HG03159 (cell line): ENCODE data around the gene TSPAN14.

ENCODE experiments used
- ATAC-seq: cut with Tn5 transposase; IDR thresholded peaks from one replicate; pipeline ENCODE4 v1.9.1; 2021; ENCODE audit warnings: mild to moderate bottlenecking, moderate library complexity; ENCODE audit not compliant: unreplicated experiment

Gene TSPAN14

DNA sequence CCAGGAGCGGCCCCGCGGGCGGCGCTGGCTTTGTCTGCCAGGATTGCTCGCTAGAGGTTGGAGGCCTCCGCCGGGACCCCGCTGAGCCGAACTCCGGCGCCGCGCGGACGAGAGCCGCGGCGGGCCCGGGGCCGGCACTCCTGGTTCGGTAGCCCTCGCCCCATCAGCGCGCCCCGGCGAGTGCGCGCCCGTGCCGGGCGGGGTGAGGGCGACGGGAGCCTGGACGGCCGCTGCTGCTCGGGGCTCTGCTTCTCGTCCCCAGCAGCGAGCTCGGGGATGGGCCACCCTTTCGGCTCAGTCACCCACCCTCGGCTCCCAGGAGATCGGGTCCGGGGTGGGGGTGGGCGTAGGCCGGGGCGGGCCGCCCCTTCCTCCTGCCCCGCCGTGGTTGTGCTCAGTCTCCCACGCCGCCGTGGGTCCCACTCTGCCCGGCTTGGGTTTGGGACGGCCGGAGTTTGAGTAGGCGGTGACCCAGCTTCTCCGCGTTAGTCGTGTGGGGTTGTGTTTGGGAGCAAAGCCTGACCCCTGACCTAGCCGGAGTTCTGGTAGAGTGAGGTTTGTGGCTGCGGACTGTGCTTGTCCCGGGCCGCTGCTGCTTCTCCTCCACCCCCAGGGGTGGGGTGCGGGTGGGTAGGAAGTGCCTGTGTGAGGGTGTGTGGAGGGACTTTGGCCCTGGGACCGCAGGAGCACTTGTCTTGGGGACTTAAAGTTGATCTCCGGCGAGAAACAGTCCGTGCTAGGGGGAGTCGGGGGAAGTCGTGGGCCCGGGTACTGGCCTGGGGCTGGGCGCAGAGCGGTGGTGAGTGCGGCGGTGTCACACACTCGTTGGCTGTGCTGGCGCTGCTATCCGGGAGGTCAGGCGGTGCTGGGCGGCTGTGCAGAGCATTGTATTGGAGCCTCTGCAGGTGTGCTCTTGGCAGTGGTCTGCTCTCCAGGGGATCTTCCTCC, 677 bp downstream of the TSPAN14 start:
- ATAC-seq = peak; percentile 29

DNA sequence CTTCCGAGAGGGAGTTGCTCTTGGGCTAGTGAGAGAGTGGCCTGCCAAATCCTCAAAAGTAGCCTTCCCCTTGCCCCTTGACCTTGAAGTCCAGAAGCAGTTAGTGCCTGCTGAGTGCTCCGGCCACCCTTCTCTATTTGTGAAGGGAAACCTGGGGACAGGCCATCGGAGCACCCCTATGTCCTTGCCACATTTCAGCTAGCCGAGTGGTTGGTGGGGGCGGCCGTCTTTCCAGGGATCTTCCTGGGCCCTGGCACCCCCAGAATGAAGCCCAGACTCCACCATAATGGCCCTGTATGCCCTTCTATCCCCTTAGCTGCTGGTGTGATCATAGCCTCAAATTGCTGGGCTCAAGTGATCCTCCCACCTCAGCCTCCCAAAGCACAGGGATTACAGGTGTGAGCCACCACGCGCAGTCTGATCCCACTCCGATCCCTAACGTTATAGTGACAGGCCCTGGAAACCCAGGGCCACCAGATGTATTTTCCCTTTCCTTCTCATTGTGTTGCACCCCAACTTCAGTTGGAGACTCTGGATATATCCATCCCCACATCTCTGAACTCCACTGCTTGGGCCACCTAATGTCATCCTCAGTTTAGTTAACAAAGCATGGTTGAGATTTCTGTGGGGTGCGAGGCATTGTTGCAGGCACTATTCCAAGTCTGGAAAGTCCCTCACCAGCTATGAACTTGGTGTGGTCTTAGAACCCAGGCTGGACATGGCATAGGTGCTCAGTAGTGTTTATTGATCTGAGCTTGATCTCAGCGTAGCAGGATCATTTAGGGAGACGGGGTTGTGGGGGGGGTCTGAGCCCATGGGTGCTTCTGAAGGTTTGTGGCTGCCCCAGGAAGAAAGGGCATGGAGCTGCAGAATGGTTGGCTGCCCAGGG, 1.6 kb downstream of the TSPAN14 start:
- no peak for ATAC-seq

GRCh38 chr10:80457554-80458262, 3.6 kb downstream of the TSPAN14 start:
- no peak for ATAC-seq

DNA sequence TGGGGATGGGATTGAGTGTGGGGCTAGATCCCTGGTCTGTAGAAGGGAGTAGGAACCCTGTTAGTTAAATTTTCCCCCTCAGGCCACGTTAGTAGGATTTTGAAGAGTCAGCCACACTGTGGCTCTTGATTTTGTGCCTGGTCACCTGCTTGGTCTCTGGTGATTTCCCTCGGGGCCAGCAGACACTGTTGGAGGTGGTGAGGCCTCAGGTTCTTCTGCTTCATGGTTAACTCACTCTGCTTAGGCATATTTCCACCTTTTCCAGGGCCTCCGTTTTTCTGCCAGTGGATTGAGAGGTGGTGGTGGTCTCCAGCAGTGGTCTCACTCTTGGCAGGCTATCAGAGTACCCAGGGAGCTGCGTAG, 4.1 kb downstream of the TSPAN14 start:
- ATAC-seq = no peak

- no peak for ATAC-seq
Measured at GRCh38 chr10:80458638-80459037, 4.5 kb downstream of the TSPAN14 start.

DNA sequence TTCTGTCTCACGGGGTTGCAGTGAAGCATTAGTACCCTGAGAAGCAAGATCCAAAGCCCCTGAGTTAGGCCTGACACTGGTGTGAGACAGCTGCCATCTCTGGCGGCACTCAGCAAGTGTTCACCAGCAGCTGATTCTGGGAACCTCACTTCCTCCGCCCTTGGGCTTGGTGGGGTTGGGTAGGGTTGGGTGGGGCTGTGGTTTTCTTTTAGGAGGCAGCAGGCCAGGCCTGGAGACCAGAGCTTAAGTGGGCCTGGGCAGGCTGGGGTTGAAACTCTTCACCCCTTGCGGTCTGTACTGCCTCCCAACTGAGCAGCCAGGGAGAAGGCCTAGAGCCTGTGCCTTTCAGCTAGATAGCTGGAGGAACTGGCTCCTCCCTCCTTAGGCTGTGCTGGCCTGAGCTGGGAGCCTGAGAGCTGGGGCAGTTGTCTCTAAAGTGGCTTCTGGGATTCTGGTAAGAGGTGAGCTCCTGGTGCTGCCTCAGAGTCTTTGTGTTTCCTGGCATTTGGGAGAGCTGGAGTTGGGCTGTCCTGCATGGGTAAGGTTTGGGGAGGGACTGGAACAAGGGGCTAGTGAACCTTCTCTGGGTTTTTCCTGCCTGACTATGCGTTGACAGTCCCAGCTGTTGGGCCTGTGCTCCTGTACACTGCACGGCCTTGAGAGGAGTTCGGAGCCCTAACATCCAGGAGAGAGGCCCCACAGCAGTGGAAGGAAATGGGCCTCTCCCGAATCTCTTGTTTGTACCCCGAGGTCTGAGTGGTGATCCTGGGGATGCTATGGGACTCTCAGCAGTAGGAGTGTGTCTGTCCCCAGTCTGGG, 5.1 kb downstream of the TSPAN14 start:
- ATAC-seq = peak; percentile 43

- ATAC-seq = no peak
Measured at GRCh38 chr10:80460399-80461207, 6.5 kb downstream of the TSPAN14 start.

DNA sequence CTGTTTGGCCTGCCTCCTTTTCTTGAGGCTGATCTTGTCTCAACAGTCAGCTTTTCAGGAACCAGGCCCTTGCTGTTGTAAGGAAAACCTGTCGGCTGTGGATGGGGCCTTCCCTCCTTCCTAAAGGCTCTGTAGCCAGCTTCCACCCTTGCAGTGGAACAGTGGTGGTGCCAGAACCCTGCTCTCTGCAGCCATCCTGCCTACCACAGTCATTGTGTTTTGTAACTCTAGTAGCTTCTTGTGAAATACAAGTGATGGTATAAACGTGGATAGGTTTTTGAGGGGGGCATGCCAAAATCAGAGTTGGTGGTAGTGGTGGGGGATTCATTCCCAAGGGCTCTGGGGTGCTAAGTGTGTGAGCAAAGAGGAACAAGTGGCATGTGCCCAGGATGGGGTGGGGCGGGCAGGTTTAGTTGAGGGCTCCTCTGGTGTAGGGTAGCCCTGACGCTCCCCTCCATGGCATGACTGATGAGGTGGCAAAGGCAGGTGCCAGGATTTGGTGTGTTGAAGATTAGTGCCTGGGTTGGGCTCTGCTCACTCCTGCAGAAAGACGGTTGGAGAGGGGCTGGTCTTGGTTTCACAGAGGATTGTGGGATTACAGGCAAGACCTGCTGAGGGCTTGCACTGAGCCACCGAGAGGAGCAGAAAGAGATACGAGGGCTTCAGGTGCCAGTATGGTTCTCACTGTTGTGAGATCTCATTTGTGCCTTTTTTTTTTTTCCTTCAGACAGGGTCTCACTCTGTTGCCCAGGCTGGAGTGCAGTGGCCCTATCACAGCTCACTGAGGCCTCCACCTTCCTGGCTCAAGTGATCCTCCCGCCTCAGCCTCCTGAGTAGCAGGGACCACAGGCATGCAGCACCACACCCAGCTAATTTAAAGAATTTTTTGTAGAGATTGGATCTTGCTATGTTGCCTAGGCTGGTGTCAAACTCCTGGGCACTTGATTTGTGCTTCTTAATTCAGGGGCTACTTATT, 7.4 kb downstream of the TSPAN14 start:
- no peak for ATAC-seq

DNA sequence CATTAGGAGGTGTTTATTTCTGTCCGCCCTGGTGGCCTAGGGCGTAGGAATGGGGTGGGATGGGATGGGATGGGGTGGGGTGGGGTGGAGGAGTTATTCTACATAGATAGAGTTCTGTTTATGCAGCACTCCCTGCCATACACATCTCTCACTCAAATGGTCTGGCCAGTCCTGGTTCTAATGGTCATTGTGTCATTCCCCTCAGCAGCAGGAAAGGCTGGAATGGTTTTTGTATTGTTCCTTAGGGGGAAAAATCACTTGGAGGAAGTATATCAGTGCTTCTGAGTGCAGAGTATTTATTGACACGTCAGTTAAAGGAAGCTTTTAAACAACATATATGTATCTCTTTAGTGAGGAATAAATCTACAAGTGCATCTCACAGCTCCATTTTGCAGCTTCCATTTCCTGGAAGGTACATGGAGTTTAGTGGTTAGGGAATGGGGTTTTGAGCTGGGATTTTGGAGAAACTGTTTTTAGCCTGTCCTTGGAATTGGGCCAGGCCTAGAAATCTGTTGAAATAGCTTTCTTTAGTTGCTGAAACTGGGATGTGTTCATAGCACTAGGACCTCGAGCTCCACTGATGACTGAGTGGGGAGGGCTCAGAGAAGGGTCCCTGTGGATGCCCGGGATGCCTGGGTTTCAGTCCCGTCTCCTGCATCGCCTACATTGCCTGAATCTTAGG, 8.3 kb downstream of the TSPAN14 start:
- ATAC-seq = no peak

DNA sequence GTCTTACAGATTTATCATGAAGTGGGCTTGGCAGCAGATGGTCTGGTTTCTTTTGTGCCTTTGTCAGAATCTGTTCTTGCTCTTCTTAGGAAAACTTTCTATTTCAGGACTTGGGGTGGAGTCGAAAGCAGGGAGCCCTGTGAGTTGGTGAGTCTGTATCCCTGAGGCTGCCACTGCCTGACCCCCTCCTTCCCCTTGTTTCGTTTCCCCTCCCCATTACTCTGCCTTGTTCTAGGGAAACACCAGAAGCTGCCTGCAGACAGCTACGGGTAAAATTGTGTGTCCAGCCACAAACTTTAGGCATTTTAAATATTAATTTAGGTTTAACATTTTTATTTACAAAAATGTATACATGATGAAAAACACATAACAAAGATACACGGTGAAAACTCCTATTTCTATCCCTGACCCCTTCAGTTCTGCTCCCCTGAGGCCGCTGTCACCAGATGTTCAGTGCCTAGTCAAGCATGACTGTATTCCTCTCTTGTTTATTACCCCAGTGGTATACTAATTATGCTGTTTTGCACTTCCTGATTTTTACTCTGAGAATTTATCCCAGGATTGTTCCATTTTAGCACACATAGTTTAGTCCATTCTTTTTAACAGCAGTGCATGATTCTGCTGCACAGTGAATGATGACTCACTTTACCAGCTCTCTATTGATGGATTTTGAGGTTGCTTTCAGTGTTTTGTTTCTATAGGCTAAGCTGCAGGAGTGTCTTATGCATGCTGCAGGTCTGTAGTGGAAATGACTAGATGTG, 9.1 kb downstream of the TSPAN14 start:
- peak; percentile 26 for ATAC-seq

DNA sequence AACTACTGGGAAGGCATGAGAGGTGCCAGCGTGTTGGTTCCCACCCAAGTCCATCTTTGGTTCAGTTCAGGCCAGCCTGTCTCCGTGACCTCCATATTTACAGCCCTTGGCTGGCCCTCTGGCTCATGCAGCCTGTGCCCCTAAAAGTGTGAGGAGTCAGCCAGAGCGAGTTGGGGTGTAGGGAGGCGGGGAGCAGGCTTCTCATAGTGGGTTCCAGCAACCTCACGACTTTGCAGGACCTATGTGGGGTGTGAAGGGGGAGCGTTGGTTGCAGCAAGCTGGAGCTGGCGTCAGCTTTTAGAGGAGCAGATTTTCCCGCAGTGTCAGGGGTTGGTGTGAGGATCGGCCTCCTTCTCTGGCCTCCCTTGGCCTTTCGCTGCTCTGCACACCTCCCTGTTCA, 9.8 kb downstream of the TSPAN14 start:
- ATAC-seq = no peak

- no peak for ATAC-seq
Measured at GRCh38 chr10:80464557-80465450, 10.7 kb downstream of the TSPAN14 start.

DNA sequence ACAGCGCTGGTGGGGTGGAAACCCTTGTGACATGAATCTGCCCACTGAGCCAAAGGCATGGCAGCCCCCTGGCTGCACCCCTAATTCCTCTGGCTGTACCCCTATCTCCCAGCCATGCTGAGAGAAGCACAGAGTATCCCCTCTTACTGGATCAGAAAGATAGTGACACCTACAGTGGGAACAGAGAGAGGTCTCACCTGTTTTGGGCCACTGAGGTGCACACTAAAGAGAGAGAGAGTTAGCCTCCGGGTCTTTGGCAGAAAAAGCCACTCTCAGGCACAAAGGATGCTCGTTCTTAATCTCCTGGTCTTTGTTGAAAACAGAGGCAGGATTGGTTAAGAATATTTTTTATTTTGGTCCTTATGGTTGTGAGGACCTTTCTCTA, 11.3 kb downstream of the TSPAN14 start:
- no peak for ATAC-seq

- no peak for ATAC-seq
Measured at GRCh38 chr10:80465839-80466590, 11.9 kb downstream of the TSPAN14 start.

- no peak for ATAC-seq
Measured at GRCh38 chr10:80466724-80467326, 12.7 kb downstream of the TSPAN14 start.
